ENCODE measurements around the gene OR9A2. TPM values are rescaled to one million over a fixed set of nuclear protein-coding genes. Genes with fewer than 3 reads are reported as not detected.

Gene OR9A2
- polyA plus RNA-seq, 3 donors: not detected

- no peak for DNase-seq
- H3K9me3 Mint-ChIP-seq: peaks cover 0 to 7% (median 4%) of the 10 kb centered on the region in 7 donors
- Histone ChIP-seq H3K9ac (ENCODE audit: insufficient read depth, low read length, poor library complexity, severe bottlenecking) (no peak overlapping the region), H3K36me3 (replicated peaks in 1 of 2; ENCODE audit: control insufficient read depth in 1 of 2, insufficient read depth in 2 of 2, low read length in 2 of 2) (no peaks in the 10 kb centered on the region), H3K27me3 (ENCODE audit: control insufficient read depth in 2 of 2, insufficient read depth in 2 of 2, low read length in 2 of 2) (no peaks in the 10 kb centered on the region), H3K79me2 (ENCODE audit: insufficient read depth, low read length) (no peaks in the 10 kb centered on the region), H3K9me3 (replicated peaks in 1 of 2; ENCODE audit: control insufficient read depth in 1 of 2, insufficient read depth in 1 of 2, low read length in 2 of 2) (no peaks in the 10 kb centered on the region), H4K20me1 (ENCODE audit: insufficient read depth, low read length) (no peaks in the 10 kb centered on the region), H3K4me1 (ENCODE audit: control insufficient read depth in 1 of 2, insufficient read depth in 2 of 2, low read length in 2 of 2) (no peaks in the 10 kb centered on the region), H2AFZ (ENCODE audit: insufficient read depth, low read depth, low read length, poor library complexity, severe bottlenecking) (no peak overlapping the region), H3K4me3 (replicated peaks in 1 of 3; ENCODE audit: low read depth in 2 of 3, low read length in 3 of 3) (no peak overlapping the region), H3K4me2 (replicated peaks; ENCODE audit: extremely low read depth, low read length, poor library complexity, severe bottlenecking) (no peak overlapping the region), H3K27ac (ENCODE audit: low read depth in 1 of 2, low read length in 2 of 2) (no peak overlapping the region)
- H3K27ac Mint-ChIP-seq: no peak overlapping the region
- H3K4me3 Mint-ChIP-seq: no peak overlapping the region
- peaks cover 2 to 6% (median 2%) of the 10 kb centered on the region in 3 donors for H3K27me3 Mint-ChIP-seq (ENCODE audit: low read depth in 3 of 3)
- peaks cover 2% of the 10 kb centered on the region for H3K4me1 Mint-ChIP-seq
- intact Hi-C loops (cut with micrococcal nuclease): no loop called here
- TF ChIP-seq CTCF (IDR thresholded peaks at IDR 0.05): no peak
- H3K36me3 Mint-ChIP-seq: peaks cover 0 to 2% of the 10 kb centered on the region in 2 donors
- 90% methylated on average over 2 of the region's 2 CpGs for WGBS (ENCODE audit: insufficient coverage)
Measured at GRCh38 chr7:143016996-143017395, 9.9 kb downstream of the OR9A2 start.

- H3K27ac Mint-ChIP-seq: no peak overlapping the region
- peaks cover 2 to 6% (median 2%) of the 10 kb centered on the region in 3 donors for H3K27me3 Mint-ChIP-seq (ENCODE audit: low read depth in 3 of 3)
- H3K36me3 Mint-ChIP-seq: peaks cover 0 to 2% of the 10 kb centered on the region in 2 donors
- Histone ChIP-seq H2AFZ (ENCODE audit: insufficient read depth, low read depth, low read length, poor library complexity, severe bottlenecking) (no peak overlapping the region), H3K4me1 (ENCODE audit: control insufficient read depth in 1 of 2, insufficient read depth in 2 of 2, low read length in 2 of 2) (no peaks in the 10 kb centered on the region), H3K27ac (ENCODE audit: low read depth in 1 of 2, low read length in 2 of 2) (no peak overlapping the region), H3K79me2 (ENCODE audit: insufficient read depth, low read length) (no peaks in the 10 kb centered on the region), H3K36me3 (replicated peaks in 1 of 2; ENCODE audit: control insufficient read depth in 1 of 2, insufficient read depth in 2 of 2, low read length in 2 of 2) (no peaks in the 10 kb centered on the region), H3K27me3 (ENCODE audit: control insufficient read depth in 2 of 2, insufficient read depth in 2 of 2, low read length in 2 of 2) (no peaks in the 10 kb centered on the region), H3K4me2 (replicated peaks; ENCODE audit: extremely low read depth, low read length, poor library complexity, severe bottlenecking) (no peak overlapping the region), H3K4me3 (replicated peaks in 1 of 3; ENCODE audit: low read depth in 2 of 3, low read length in 3 of 3) (no peak overlapping the region), H3K9ac (ENCODE audit: insufficient read depth, low read length, poor library complexity, severe bottlenecking) (no peak overlapping the region), H3K9me3 (replicated peaks in 1 of 2; ENCODE audit: control insufficient read depth in 1 of 2, insufficient read depth in 1 of 2, low read length in 2 of 2) (no peaks in the 10 kb centered on the region), H4K20me1 (ENCODE audit: insufficient read depth, low read length) (no peaks in the 10 kb centered on the region)
- WGBS (ENCODE audit: insufficient coverage): no CpG with 5 or more reads among the region's 3 CpGs
- no peak for TF ChIP-seq CTCF (IDR thresholded peaks at IDR 0.05)
- intact Hi-C loops (cut with micrococcal nuclease): no loop called here
- H3K9me3 Mint-ChIP-seq: peaks cover 0 to 7% (median 2%) of the 10 kb centered on the region in 7 donors
- H3K4me1 Mint-ChIP-seq: peaks cover 2% of the 10 kb centered on the region
- H3K4me3 Mint-ChIP-seq: no peak overlapping the region
- no peak for DNase-seq
Measured at GRCh38 chr7:143015926-143016490, 10.9 kb downstream of the OR9A2 start.

Measured in CD14-positive monocyte (primary cell).